HEK293 (cell line): Measurements from ENCODE around the gene TRA2B.
"Not testable (repeated sequence)": the region's sequence is repeated elsewhere in the genome, so short reads cannot be mapped to it uniquely, and the experiment has no call there.

ENCODE experiments used
- CTCF ChIA-PET: fragments of 350-600 bp; formaldehyde crosslinking; extraction: SDS; loops from one replicate; lab custom pipeline; 2021; ENCODE audit warnings: antibody characterized with exemption; lab: Yijun Ruan, JAX
- POLR2A ChIA-PET: fragments of 300-600 bp; formaldehyde crosslinking; extraction: SDS; loops from one replicate; lab custom pipeline; 2020; ENCODE audit warnings: antibody characterized with exemption, inconsistent platforms; lab: Yijun Ruan, JAX
- H3K27ac ChIP-seq: fragments of 200-500 bp; sonication (Bioruptor generic); 2 replicates; pipeline ENCODE4 v1.5.1; 2014; ENCODE audit warnings: low read depth, low read length, control low read depth, inconsistent platforms; ENCODE audit errors: extremely low read depth
- H3K36me3 ChIP-seq, 2 experiments: fragments of 200-500 bp in 1 of 2; sonication (Bioruptor generic) in 1 of 2; 1 replicate in 1 of 2; 2 replicates in 1 of 2; pipeline ENCODE4 v1.5.1; 2014 to 2017; ENCODE audit warnings: inconsistent platforms in 2 of 2, low read length in 2 of 2; ENCODE audit not compliant: control insufficient read depth in 2 of 2, insufficient read depth in 1 of 2
- H3K4me1 ChIP-seq: fragments of 200-500 bp; sonication (Bioruptor generic); 2 replicates; pipeline ENCODE4 v1.5.1; 2014; ENCODE audit warnings: mild to moderate bottlenecking, low read length, inconsistent platforms; ENCODE audit not compliant: control insufficient read depth, insufficient read depth
- H3K4me3 ChIP-seq: 2 replicates; pipeline ENCODE4 v1.5.1; 2011; ENCODE audit warnings: low read depth, mild to moderate bottlenecking, control low read depth, low read length, moderate library complexity
- H3K9me3 ChIP-seq: fragments of 200-500 bp; sonication (Bioruptor generic); 2 replicates; pipeline ENCODE4 v1.5.1; 2014; ENCODE audit warnings: low read depth, low read length, inconsistent platforms; ENCODE audit not compliant: control insufficient read depth, insufficient read depth
- BCL11A ChIP-seq: fragments of 450-650 bp; formaldehyde crosslinking; IDR thresholded peaks from 2 replicates; pipeline ENCODE4 v1.5.1; 2016; ENCODE audit warnings: low read depth, missing biosample characterization, missing genetic modification characterization
- PRDM1 ChIP-seq: fragments of 450-650 bp; formaldehyde crosslinking; IDR thresholded peaks from 2 replicates; pipeline ENCODE4; 2016; ENCODE audit warnings: missing biosample characterization, missing genetic modification characterization
- SCRT1 ChIP-seq: fragments of 450-650 bp; formaldehyde crosslinking; IDR thresholded peaks from 2 replicates; pipeline ENCODE4 v1.5.1; 2016; ENCODE audit warnings: missing biosample characterization, missing genetic modification characterization, borderline replicate concordance
- ZFP41 ChIP-seq: fragments of 450-650 bp; formaldehyde crosslinking; IDR thresholded peaks from 2 replicates; pipeline ENCODE4 v1.5.1; 2016; ENCODE audit warnings: missing biosample characterization, missing genetic modification characterization, borderline replicate concordance
- ZNF366 ChIP-seq: fragments of 450-650 bp; formaldehyde crosslinking; conservative IDR thresholded peaks from 2 replicates; pipeline ENCODE4 v1.5.1; 2016; ENCODE audit warnings: missing biosample characterization, missing genetic modification characterization
- ZNF394 ChIP-seq: fragments of 450-650 bp; formaldehyde crosslinking; IDR thresholded peaks from 2 replicates; pipeline ENCODE4 v1.5.1; 2016; ENCODE audit warnings: missing biosample characterization, missing genetic modification characterization, mild to moderate bottlenecking, moderate library complexity, borderline replicate concordance
- ZNF548 ChIP-seq: fragments of 450-650 bp; formaldehyde crosslinking; IDR thresholded peaks from 2 replicates; pipeline ENCODE4 v1.5.1; 2016; ENCODE audit warnings: missing biosample characterization, missing genetic modification characterization
- ZNF664 ChIP-seq: fragments of 450-650 bp; formaldehyde crosslinking; IDR thresholded peaks from 2 replicates; pipeline ENCODE4 v1.5.1; 2016; ENCODE audit warnings: missing biosample characterization, missing genetic modification characterization
- TF ChIP-seq, protein P1 (sequence below): fragments of 450-650 bp; formaldehyde crosslinking; IDR thresholded peaks from 2 replicates; pipeline ENCODE4 v1.5.1; 2016; ENCODE audit warnings: missing biosample characterization, missing genetic modification characterization
- TF ChIP-seq, protein P2 (sequence below): fragments of 450-650 bp; formaldehyde crosslinking; conservative IDR thresholded peaks from 2 replicates; pipeline ENCODE4 v1.5.1; 2016; ENCODE audit warnings: low read depth, missing biosample characterization, missing genetic modification characterization

The TRA2B gene

DNA sequence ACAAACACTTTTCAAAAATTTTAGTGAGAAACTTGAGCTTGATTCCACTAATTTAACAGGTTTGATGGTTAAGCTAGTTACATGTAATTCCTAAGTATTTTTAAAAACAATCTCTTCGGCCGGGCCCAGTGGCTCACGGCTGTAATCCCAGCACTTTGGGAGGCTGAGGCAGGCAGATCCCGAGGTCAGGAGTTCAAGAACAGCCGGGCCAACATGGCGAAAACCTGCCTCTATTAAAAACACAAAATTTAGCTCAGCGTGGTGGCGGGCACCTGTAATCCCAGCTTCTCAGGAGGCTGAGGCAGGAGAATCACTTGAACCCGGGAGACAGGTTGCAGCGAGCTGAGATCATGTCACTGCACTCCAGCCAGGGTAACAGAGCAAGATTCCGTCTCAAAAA, 25.3 kb downstream of the TRA2B start:
- H3K4me3 ChIP-seq = no peak overlapping the region
- H3K27ac ChIP-seq = no peak overlapping the region
- H3K36me3 ChIP-seq = peaks cover 10 to 47% of the 10 kb centered on the region in 2 experiments
- POLR2A ChIA-PET = interaction anchor here (0.6 to 1.2 kb wide), 3 partner anchors 12 to 1310 kb away, joined by 3 read pairs; no protein-coding TSS in a partner anchor
- TF ChIP-seq ZNF548 (tag by site-specific recombination) = no peak
- TF ChIP-seq ZFP41 (tag by site-specific recombination) = no peak
- 0 out of 2 replicates have a peak, but pooled peaks have one; percentile 19 for TF ChIP-seq BCL11A
- TF ChIP-seq ZNF664 (tag by site-specific recombination) = peak; percentile 41
- peak; percentile 27; the same call in 1 of the 2 replicates for TF ChIP-seq SCRT1
- no peak for TF ChIP-seq PRDM1 (tag by site-specific recombination)
- no peak for TF ChIP-seq ZNF394 (tag by site-specific recombination)
- TF ChIP-seq, all 188 proteins: peak for 3
- Histone ChIP-seq H3K9me3 (no peaks in the 10 kb centered on the region), H3K4me1 (no peaks in the 10 kb centered on the region)
- CTCF ChIA-PET = interaction anchor here (0.6 to 2.0 kb wide), 6 partner anchors 26 to 252 kb away, joined by 3 to 10 read pairs (median 4); no protein-coding TSS in a partner anchor

DNA sequence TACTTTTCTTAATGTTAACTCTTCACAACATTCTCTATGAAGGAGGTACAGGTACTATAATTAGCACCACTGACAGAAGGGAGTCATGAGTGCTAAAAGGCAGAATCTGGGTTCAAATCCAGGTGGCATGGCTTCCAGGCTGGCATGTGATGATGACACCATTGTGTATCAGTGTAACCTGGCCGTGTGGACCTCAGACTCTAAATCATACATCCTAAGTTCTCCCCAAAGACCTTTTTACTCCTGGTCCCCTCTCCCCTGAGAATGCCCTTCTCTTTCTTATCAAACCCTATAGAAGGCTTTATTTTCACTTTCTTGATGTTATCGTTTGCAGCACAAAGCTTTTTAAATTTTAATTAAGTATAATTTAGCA, 26.8 kb downstream of the TRA2B start:
- H3K9me3 ChIP-seq, H3K4me3 ChIP-seq, H3K27ac ChIP-seq, H3K4me1 ChIP-seq, POLR2A ChIA-PET: not testable (repeated sequence)
- TF ChIP-seq ZNF664 (tag by site-specific recombination) = 0 out of 2 replicates have a peak, but pooled peaks have one; percentile 26
- TF ChIP-seq, protein P1, sequence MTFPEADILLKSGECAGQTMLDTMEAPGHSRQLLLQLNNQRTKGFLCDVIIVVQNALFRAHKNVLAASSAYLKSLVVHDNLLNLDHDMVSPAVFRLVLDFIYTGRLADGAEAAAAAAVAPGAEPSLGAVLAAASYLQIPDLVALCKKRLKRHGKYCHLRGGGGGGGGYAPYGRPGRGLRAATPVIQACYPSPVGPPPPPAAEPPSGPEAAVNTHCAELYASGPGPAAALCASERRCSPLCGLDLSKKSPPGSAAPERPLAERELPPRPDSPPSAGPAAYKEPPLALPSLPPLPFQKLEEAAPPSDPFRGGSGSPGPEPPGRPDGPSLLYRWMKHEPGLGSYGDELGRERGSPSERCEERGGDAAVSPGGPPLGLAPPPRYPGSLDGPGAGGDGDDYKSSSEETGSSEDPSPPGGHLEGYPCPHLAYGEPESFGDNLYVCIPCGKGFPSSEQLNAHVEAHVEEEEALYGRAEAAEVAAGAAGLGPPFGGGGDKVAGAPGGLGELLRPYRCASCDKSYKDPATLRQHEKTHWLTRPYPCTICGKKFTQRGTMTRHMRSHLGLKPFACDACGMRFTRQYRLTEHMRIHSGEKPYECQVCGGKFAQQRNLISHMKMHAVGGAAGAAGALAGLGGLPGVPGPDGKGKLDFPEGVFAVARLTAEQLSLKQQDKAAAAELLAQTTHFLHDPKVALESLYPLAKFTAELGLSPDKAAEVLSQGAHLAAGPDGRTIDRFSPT (tag by site-specific recombination) = 0 out of 2 replicates have a peak, but pooled peaks have one; percentile 18
- TF ChIP-seq, protein P2, sequence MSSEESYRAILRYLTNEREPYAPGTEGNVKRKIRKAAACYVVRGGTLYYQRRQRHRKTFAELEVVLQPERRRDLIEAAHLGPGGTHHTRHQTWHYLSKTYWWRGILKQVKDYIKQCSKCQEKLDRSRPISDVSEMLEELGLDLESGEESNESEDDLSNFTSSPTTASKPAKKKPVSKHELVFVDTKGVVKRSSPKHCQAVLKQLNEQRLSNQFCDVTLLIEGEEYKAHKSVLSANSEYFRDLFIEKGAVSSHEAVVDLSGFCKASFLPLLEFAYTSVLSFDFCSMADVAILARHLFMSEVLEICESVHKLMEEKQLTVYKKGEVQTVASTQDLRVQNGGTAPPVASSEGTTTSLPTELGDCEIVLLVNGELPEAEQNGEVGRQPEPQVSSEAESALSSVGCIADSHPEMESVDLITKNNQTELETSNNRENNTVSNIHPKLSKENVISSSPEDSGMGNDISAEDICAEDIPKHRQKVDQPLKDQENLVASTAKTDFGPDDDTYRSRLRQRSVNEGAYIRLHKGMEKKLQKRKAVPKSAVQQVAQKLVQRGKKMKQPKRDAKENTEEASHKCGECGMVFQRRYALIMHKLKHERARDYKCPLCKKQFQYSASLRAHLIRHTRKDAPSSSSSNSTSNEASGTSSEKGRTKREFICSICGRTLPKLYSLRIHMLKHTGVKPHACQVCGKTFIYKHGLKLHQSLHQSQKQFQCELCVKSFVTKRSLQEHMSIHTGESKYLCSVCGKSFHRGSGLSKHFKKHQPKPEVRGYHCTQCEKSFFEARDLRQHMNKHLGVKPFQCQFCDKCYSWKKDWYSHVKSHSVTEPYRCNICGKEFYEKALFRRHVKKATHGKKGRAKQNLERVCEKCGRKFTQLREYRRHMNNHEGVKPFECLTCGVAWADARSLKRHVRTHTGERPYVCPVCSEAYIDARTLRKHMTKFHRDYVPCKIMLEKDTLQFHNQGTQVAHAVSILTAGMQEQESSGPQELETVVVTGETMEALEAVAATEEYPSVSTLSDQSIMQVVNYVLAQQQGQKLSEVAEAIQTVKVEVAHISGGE (tag by site-specific recombination) = peak; percentile 68
- CTCF ChIA-PET = interaction anchor here (0.8 to 1.9 kb wide), 2 partner anchors 33 to 177 kb away, joined by 3 to 7 read pairs; no protein-coding TSS in a partner anchor
- peaks cover 0 to 33% of the 10 kb centered on the region in 2 experiments; a peak in 2 of 3 replicates for H3K36me3 ChIP-seq

DNA sequence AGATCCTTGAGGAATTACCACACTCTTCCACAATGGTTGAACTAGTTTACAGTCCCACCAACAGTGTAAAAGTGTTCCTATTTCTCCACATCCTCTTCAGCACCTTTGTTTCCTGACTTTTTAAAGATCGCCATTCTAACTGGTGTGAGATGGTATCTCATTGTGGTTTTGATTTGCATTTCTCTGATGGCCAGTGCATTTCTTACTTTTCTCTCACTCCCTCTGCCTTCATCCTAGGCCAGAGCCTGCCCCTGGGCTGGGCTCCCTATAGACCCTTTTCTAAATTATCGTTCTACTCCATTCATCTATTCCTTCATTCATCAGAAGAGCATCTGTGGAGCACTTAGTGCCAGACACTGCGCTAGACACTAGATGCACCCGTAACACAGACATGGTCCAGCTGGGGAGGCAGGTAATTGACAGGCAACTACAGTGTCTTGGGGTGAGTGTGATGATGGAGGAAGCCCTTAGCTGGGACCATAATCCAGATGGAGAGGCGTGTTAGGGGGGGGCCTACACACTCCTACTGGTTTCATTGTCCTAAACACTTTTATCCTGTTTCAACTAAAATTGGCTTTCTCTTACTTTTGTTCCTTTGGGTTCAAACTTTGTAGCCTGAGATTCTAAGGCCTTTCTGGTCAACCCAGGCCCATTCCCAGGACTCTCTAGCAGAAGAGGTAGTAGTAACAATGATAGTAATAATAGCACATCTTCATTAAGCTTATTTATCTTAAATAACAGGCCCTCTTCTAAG, 27.3 kb downstream of the TRA2B start:
- CTCF ChIA-PET = interaction anchor here (1.9 kb wide), 1 partner anchor 33 kb away, joined by 7 read pairs; no protein-coding TSS in a partner anchor
- POLR2A ChIA-PET = not testable (repeated sequence)
- peak; percentile 33; the same call in 1 of the 2 replicates for TF ChIP-seq ZNF366 (tag by site-specific recombination)

More for the DNA sequence above, 27.3 kb downstream of the TRA2B start:
- peaks cover 0 to 27% of the 10 kb centered on the region in 2 experiments; a peak in 2 of 3 replicates for H3K36me3 ChIP-seq
- not testable (repeated sequence) for H3K9me3 ChIP-seq, H3K27ac ChIP-seq, H3K4me1 ChIP-seq, H3K4me3 ChIP-seq
